Measurements from ENCODE around the gene GRIN3A. TPM values are rescaled to one million over a fixed set of nuclear protein-coding genes. Genes with fewer than 3 reads are reported as not detected.

GRIN3A gene
- total and polyA plus RNA-seq, 2 of the 4 experiments (the other 2 are of a cell fraction): not detected

DNA sequence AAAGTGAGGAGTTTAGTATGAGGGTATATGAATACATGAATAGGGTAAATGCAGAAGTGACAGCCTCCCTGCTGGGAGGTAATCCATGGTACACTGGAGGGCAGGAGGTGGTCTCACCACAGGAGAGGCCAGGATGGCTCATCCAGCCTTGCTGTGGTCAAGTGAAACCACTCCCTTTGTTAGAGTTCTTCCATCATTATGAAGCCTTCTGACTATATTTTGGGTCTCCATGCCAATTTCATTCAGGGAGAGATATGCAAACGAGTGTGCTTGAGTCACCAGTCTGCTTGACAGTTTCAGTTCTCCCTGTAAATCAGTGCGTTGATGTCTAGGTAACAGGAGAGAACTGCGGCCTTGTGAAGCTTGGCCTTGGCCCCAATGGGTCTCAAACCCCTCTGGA lies 160.1 kb downstream of the GRIN3A start:
- Histone ChIP-seq H3K9me1 (ENCODE audit: insufficient read depth, low read length) (no peaks in the 10 kb centered on the region; the same call in 1 of the 2 replicates), H2AK9ac (replicated peaks; ENCODE audit: low read depth, low read length, poor library complexity) (no peak overlapping the region), H3K18ac (ENCODE audit: low read depth, low read length) (no peak overlapping the region), H3K79me1 (ENCODE audit: low read depth in 1 of 2, low read length in 2 of 2) (no peaks in the 10 kb centered on the region), H2AFZ (replicated peaks; ENCODE audit: low read length, poor library complexity) (no peak overlapping the region), H4K8ac (ENCODE audit: low read depth in 2 of 2, low read length in 2 of 2) (no peak overlapping the region), H3K27ac (ENCODE audit: insufficient read depth, low read length) (no peak overlapping the region), H3K56ac (ENCODE audit: extremely low read depth, insufficient read depth, low read length) (no peak overlapping the region), H3K14ac (replicated peaks; ENCODE audit: low read depth, low read length) (no peak overlapping the region), H2BK5ac (ENCODE audit: low read depth, low read length, poor library complexity, severe bottlenecking) (no peak overlapping the region), H2BK120ac (ENCODE audit: low read depth, low read length) (no peak overlapping the region), H3K4me2 (ENCODE audit: low read depth, low read length) (no peak overlapping the region), H3K9ac (ENCODE audit: low read depth, low read length) (no peak overlapping the region), H4K5ac (ENCODE audit: low read depth, low read length) (no peak overlapping the region), H3K4ac (ENCODE audit: low read depth, low read length) (no peak overlapping the region), H2BK20ac (ENCODE audit: low read depth, low read length) (no peak overlapping the region), H3K9me3 (ENCODE audit: control insufficient read depth, insufficient read depth, low read length) (no peaks in the 10 kb centered on the region), H2BK15ac (ENCODE audit: low read depth, low read length) (no peak overlapping the region), H3K23ac (ENCODE audit: low read depth, low read length) (no peak overlapping the region), H3K36me3 (ENCODE audit: control insufficient read depth, insufficient read depth, low read length) (no peaks in the 10 kb centered on the region), H4K91ac (ENCODE audit: insufficient read depth, low read depth, low read length) (no peak overlapping the region), H4K20me1 (ENCODE audit: insufficient read depth, low read length) (no peaks in the 10 kb centered on the region), H2AK5ac (ENCODE audit: low read depth, low read length) (no peak overlapping the region), H3K4me3 (ENCODE audit: insufficient read depth, low read depth, low read length) (no peak overlapping the region), H3K27me3 (ENCODE audit: control insufficient read depth, insufficient read depth, low read length) (no peaks in the 10 kb centered on the region), H3K4me1 (ENCODE audit: control insufficient read depth, insufficient read depth, low read length) (peaks cover 6% of the 10 kb centered on the region; the same call in 1 of the 2 replicates)
- in situ Hi-C loops (cut with MboI; ENCODE audit: low sequenced_read_pairs): no loop called here
- intact Hi-C loops (cut with micrococcal nuclease): no loop called here
- no CpG with 5 or more reads among the region's 3 CpGs for WGBS, 2 experiments (ENCODE audit: extremely low coverage in 2 of 2, insufficient read length in 1 of 2)
- no peak for ATAC-seq (ENCODE audit: low read depth)
- ChIA-PET POLR2A (ENCODE audit: unreplicated experiment) (no interaction called here), CTCF (no interaction called here)
- BruUV-seq (replicated peaks): no TSS peak
- dilution Hi-C loops (cut with HindIII; ENCODE audit: low sequenced_read_pairs, unreplicated experiment): no loop called here
- DNase-seq: peak; percentile 9
- TF ChIP-seq FOS (IDR thresholded peaks at IDR 0.05; ENCODE audit: low read depth, low read length): no peak
- TF ChIP-seq NFE2L2 (IDR thresholded peaks at IDR 0.05; ENCODE audit: low read depth, low read length): no peak
- TF ChIP-seq, protein P1, sequence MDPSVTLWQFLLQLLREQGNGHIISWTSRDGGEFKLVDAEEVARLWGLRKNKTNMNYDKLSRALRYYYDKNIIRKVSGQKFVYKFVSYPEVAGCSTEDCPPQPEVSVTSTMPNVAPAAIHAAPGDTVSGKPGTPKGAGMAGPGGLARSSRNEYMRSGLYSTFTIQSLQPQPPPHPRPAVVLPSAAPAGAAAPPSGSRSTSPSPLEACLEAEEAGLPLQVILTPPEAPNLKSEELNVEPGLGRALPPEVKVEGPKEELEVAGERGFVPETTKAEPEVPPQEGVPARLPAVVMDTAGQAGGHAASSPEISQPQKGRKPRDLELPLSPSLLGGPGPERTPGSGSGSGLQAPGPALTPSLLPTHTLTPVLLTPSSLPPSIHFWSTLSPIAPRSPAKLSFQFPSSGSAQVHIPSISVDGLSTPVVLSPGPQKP (IDR thresholded peaks at IDR 0.05; ENCODE audit: borderline replicate concordance, low read depth, low read length): no peak
- TF ChIP-seq CHD1 (IDR thresholded peaks at IDR 0.05; ENCODE audit: low read depth, low read length): no peak
- TF ChIP-seq RFX5 (IDR thresholded peaks at IDR 0.05; ENCODE audit: low read depth, low read length): no peak
- TF ChIP-seq MAZ (IDR thresholded peaks at IDR 0.05; ENCODE audit: borderline replicate concordance, low read depth, low read length): no peak
- TF ChIP-seq SMC3 (IDR thresholded peaks at IDR 0.05; ENCODE audit: low read depth, low read length): no peak
- no peak for TF ChIP-seq CEBPB (IDR thresholded peaks at IDR 0.05; ENCODE audit: low read depth, low read length)
- no peak for TF ChIP-seq RAD21 (IDR thresholded peaks at IDR 0.05; ENCODE audit: low read length)
- TF ChIP-seq BHLHE40 (IDR thresholded peaks at IDR 0.05; ENCODE audit: low read depth, low read length): no peak
- no peak for TF ChIP-seq MXI1 (IDR thresholded peaks at IDR 0.05; ENCODE audit: borderline replicate concordance, low read depth, low read length)
- TF ChIP-seq, protein P2, sequence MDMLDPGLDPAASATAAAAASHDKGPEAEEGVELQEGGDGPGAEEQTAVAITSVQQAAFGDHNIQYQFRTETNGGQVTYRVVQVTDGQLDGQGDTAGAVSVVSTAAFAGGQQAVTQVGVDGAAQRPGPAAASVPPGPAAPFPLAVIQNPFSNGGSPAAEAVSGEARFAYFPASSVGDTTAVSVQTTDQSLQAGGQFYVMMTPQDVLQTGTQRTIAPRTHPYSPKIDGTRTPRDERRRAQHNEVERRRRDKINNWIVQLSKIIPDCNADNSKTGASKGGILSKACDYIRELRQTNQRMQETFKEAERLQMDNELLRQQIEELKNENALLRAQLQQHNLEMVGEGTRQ (IDR thresholded peaks at IDR 0.05; ENCODE audit: low read depth, low read length): no peak
- TF ChIP-seq RCOR1 (IDR thresholded peaks at IDR 0.05; ENCODE audit: insufficient replicate concordance, low read length): no peak
- TF ChIP-seq POLR2A (IDR thresholded peaks at IDR 0.05; ENCODE audit: low read depth, low read length): no peak
